ENCODE results near the gene CREB3. TPM values are rescaled to one million over a fixed set of nuclear protein-coding genes. Genes with fewer than 3 reads are reported as not detected.

Gene CREB3
- polyA plus RNA-seq, 3 donors: 17.4 to 38.7 (median 32.2) TPM

DNA sequence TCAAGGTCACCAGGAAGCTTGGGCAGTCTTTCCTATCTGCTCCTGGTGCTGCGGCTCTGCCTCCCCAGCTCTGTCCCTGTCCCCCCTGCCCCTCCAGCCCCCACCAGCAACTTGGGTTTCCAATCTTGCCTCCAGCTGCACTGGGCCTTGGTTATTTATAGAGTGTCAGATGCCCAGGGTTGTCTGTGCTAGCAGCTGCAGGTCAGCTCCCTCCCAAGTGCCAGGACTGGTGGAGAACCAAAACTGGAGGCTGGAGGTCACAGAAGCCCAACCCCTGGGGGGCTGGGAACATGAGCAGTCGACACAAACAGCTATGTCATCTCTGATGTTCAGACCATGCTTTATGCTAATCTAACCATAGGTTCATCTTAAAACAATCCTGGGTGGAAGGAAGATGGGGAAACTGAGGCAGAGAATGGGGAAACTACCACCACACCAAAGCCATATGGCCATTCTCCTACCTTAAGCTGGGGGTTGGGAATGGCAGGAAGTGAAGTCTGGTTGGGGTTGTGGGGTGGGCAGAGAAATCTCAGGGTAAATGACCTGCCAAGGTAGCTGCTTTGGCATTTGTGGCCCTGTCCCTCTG is 44.4 kb upstream of the CREB3 start:
- Histone ChIP-seq H3K4me2 (replicated peaks; ENCODE audit: extremely low read depth, low read length, poor library complexity, severe bottlenecking) (no peak overlapping the region), H3K9ac (ENCODE audit: insufficient read depth, low read length, poor library complexity, severe bottlenecking) (no peak overlapping the region)
- H3K4me1 Mint-ChIP-seq: peaks cover 10% of the 10 kb centered on the region

DNA sequence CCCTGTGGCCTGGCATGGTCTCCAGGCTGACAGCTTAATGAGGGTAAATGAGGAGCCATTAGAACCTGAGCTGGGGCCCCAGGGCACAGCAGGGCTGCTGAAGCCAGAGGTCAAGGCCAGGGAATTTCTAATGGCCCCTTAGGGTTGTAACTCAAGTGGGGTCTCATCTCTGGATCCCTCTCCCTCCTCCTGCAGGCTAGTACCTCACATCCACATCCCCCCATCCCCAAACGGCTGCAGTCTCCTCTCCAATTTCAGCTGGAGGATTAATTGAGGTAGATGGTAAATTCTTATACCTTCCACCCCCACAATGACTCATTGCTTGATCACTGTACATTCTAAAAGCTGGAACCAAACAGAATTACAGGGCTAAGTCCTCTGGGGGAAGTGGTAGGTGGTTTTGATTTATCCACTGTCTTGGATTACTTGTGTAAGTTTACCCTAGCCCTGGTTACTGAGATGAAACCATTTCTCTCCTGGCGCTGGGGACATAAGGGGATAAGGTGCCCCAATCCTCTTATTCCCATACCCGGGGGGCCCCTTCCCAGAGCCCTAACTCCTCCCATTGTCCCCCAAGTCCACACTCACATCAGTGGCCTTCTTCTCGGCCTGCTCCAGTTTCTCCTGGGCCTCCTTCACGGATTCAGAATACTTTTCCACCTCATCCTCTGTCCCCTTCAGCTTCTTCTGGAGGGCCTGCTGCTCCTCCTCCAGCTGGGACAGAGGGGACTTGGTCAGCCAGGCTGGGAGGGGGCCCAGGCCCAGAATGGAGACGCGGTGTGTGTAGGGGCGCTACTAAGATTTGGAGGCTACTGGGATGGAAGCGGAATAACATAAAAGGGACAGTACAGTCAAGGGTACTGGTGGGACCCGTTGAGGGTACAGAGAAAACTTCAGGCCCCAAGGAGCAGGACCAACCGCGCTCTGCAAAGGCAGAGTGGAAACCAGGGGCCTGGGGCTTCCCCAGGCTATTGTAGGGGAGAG is 43.6 kb upstream of the CREB3 start:
- Histone ChIP-seq H3K36me3 (replicated peaks in 1 of 2; ENCODE audit: control insufficient read depth in 1 of 2, insufficient read depth in 2 of 2, low read length in 2 of 2) (no peaks in the 10 kb centered on the region), H4K20me1 (ENCODE audit: insufficient read depth, low read length) (no peaks in the 10 kb centered on the region), H3K9me3 (replicated peaks in 1 of 2; ENCODE audit: control insufficient read depth in 1 of 2, insufficient read depth in 1 of 2, low read length in 2 of 2) (no peaks in the 10 kb centered on the region), H3K4me2 (replicated peaks; ENCODE audit: extremely low read depth, low read length, poor library complexity, severe bottlenecking) (no peak overlapping the region), H2AFZ (ENCODE audit: insufficient read depth, low read depth, low read length, poor library complexity, severe bottlenecking) (no peak overlapping the region), H3K4me3 (replicated peaks in 1 of 3; ENCODE audit: low read depth in 2 of 3, low read length in 3 of 3) (no peak overlapping the region), H3K9ac (ENCODE audit: insufficient read depth, low read length, poor library complexity, severe bottlenecking) (no peak overlapping the region), H3K4me1 (ENCODE audit: control insufficient read depth in 1 of 2, insufficient read depth in 2 of 2, low read length in 2 of 2) (peaks cover 14 to 21% of the 10 kb centered on the region in 2 donors), H3K79me2 (ENCODE audit: insufficient read depth, low read length) (no peaks in the 10 kb centered on the region), H3K27ac (ENCODE audit: low read depth in 1 of 2, low read length in 2 of 2) (no peak overlapping the region), H3K27me3 (ENCODE audit: control insufficient read depth in 2 of 2, insufficient read depth in 2 of 2, low read length in 2 of 2) (peaks cover 0 to 15% of the 10 kb centered on the region in 2 donors)
- Mint-ChIP-seq H3K4me1 (peaks cover 10% of the 10 kb centered on the region), H3K36me3 (no peaks in the 10 kb centered on the region), H3K9me3 (peaks cover 0 to 3% (median 0%) of the 10 kb centered on the region in 7 donors), H3K27me3 (ENCODE audit: low read depth in 3 of 3) (peaks cover 4 to 25% (median 6%) of the 10 kb centered on the region in 3 donors), H3K4me3 (peak overlapping the region; percentile 69 to 70), H3K27ac (peak overlapping the region in 1 of 7 donors; percentile 33)
- no peak for DNase-seq
- intact Hi-C loops (cut with micrococcal nuclease): no loop called here
- 96% methylated on average over 11 of the region's 12 CpGs for WGBS (ENCODE audit: insufficient coverage)
- TF ChIP-seq, protein P1, sequence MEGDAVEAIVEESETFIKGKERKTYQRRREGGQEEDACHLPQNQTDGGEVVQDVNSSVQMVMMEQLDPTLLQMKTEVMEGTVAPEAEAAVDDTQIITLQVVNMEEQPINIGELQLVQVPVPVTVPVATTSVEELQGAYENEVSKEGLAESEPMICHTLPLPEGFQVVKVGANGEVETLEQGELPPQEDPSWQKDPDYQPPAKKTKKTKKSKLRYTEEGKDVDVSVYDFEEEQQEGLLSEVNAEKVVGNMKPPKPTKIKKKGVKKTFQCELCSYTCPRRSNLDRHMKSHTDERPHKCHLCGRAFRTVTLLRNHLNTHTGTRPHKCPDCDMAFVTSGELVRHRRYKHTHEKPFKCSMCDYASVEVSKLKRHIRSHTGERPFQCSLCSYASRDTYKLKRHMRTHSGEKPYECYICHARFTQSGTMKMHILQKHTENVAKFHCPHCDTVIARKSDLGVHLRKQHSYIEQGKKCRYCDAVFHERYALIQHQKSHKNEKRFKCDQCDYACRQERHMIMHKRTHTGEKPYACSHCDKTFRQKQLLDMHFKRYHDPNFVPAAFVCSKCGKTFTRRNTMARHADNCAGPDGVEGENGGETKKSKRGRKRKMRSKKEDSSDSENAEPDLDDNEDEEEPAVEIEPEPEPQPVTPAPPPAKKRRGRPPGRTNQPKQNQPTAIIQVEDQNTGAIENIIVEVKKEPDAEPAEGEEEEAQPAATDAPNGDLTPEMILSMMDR (IDR thresholded peaks at IDR 0.05): no peak

More for the DNA sequence above, 44.4 kb upstream of the CREB3 start:
- Mint-ChIP-seq H3K27me3 (ENCODE audit: low read depth in 3 of 3) (peaks cover 4 to 24% (median 6%) of the 10 kb centered on the region in 3 donors), H3K36me3 (no peaks in the 10 kb centered on the region), H3K27ac (no peak overlapping the region), H3K9me3 (peaks cover 0 to 3% (median 0%) of the 10 kb centered on the region in 7 donors), H3K4me3 (no peak overlapping the region)
- H3K9me3 ChIP-seq (replicated peaks in 1 of 2; ENCODE audit: control insufficient read depth in 1 of 2, insufficient read depth in 1 of 2, low read length in 2 of 2): no peaks in the 10 kb centered on the region
- peaks cover 0 to 15% of the 10 kb centered on the region in 2 donors for H3K27me3 ChIP-seq (ENCODE audit: control insufficient read depth in 2 of 2, insufficient read depth in 2 of 2, low read length in 2 of 2)
- H3K4me3 ChIP-seq (replicated peaks in 1 of 3; ENCODE audit: low read depth in 2 of 3, low read length in 3 of 3): no peak overlapping the region
- H3K79me2 ChIP-seq (ENCODE audit: insufficient read depth, low read length): no peaks in the 10 kb centered on the region
- H2AFZ ChIP-seq (ENCODE audit: insufficient read depth, low read depth, low read length, poor library complexity, severe bottlenecking): no peak overlapping the region
- WGBS (ENCODE audit: insufficient coverage): 100% methylated on average over 1 of the region's 2 CpGs
- H3K36me3 ChIP-seq (replicated peaks in 1 of 2; ENCODE audit: control insufficient read depth in 1 of 2, insufficient read depth in 2 of 2, low read length in 2 of 2): no peaks in the 10 kb centered on the region
- peaks cover 14 to 21% of the 10 kb centered on the region in 2 donors for H3K4me1 ChIP-seq (ENCODE audit: control insufficient read depth in 1 of 2, insufficient read depth in 2 of 2, low read length in 2 of 2)
- H4K20me1 ChIP-seq (ENCODE audit: insufficient read depth, low read length): no peaks in the 10 kb centered on the region
- H3K27ac ChIP-seq (ENCODE audit: low read depth in 1 of 2, low read length in 2 of 2): no peak overlapping the region
- TF ChIP-seq, protein P1 (IDR thresholded peaks at IDR 0.05): no peak
- intact Hi-C loops (cut with micrococcal nuclease): no loop called here
- no peak for DNase-seq
